Measurements from ENCODE around the gene MRPS9.

GRCh38 chr2:105076121-105076520 is 38.3 kb downstream of the MRPS9 start:
- TF ChIP-seq POLR2AphosphoS5 (IDR thresholded peaks at IDR 0.05), result no peak
- no peak for TF ChIP-seq POLR2A (IDR thresholded peaks at IDR 0.05)

Data from suprapubic skin (tissue), 4 donors.